ENCODE measurements around the gene SH3GLB2.

The SH3GLB2 gene

DNA sequence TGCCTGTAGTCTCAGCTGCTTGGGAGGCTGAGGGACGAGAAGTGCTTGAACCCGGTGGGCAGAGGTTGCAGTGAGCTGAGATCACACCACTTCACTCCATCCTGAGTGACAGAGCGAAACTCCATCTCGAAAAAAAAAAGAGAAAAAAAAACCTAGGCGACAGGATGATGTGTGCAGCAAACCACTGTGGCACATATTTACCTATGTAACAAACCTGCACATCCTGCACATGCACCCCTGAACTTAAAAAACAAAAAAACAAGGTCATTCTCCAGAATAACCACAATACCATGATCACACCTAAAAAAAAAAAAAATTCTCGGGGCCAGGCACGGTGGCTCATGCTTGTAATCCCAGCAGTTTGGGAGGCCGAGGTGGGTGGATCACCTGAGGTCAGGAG is 45.3 kb upstream of the SH3GLB2 start:
- TF ChIP-seq SIN3A (IDR thresholded peaks at IDR 0.05; ENCODE audit: borderline replicate concordance, insufficient read depth, low read length) (no peak), POLR2AphosphoS5 (IDR thresholded peaks at IDR 0.05; ENCODE audit: low read depth, low read length) (no peak), FOXP2 (optimal IDR thresholded peaks at IDR 0.05; ENCODE audit: borderline replicate concordance, extremely low read depth, extremely low read length, insufficient read depth) (no peak), TAF1 (IDR thresholded peaks at IDR 0.05; ENCODE audit: borderline replicate concordance, insufficient read depth, low read length) (no peak)
- TF ChIP-seq, protein P1, sequence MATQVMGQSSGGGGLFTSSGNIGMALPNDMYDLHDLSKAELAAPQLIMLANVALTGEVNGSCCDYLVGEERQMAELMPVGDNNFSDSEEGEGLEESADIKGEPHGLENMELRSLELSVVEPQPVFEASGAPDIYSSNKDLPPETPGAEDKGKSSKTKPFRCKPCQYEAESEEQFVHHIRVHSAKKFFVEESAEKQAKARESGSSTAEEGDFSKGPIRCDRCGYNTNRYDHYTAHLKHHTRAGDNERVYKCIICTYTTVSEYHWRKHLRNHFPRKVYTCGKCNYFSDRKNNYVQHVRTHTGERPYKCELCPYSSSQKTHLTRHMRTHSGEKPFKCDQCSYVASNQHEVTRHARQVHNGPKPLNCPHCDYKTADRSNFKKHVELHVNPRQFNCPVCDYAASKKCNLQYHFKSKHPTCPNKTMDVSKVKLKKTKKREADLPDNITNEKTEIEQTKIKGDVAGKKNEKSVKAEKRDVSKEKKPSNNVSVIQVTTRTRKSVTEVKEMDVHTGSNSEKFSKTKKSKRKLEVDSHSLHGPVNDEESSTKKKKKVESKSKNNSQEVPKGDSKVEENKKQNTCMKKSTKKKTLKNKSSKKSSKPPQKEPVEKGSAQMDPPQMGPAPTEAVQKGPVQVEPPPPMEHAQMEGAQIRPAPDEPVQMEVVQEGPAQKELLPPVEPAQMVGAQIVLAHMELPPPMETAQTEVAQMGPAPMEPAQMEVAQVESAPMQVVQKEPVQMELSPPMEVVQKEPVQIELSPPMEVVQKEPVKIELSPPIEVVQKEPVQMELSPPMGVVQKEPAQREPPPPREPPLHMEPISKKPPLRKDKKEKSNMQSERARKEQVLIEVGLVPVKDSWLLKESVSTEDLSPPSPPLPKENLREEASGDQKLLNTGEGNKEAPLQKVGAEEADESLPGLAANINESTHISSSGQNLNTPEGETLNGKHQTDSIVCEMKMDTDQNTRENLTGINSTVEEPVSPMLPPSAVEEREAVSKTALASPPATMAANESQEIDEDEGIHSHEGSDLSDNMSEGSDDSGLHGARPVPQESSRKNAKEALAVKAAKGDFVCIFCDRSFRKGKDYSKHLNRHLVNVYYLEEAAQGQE (IDR thresholded peaks at IDR 0.05; ENCODE audit: insufficient read depth in 1 of 2, low read depth in 2 of 2, low read length in 2 of 2): no peak

DNA sequence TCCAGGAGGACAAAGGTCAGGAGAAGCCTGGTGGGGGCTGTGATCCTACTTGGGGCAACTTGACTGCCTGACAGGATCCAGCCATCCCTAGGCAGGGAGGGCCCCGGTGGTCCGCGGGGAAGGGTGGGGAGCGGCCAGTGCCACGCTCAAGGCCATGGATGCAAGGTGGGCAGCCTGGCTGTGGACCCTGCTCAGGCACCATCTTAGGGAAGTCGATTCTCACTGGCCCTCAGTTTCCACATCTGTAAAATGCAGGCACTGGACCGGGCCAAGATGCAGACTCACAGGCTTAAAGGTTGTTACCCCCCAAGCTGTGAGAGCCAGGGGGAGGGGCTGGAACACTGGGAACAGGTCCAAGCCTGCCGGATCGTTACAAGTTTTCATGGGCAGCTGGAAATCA is 44.0 kb upstream of the SH3GLB2 start:
- TF ChIP-seq POLR2AphosphoS5 (IDR thresholded peaks at IDR 0.05; ENCODE audit: low read depth, low read length) (no peak), SIN3A (IDR thresholded peaks at IDR 0.05; ENCODE audit: borderline replicate concordance, insufficient read depth, low read length) (no peak), TAF1 (IDR thresholded peaks at IDR 0.05; ENCODE audit: borderline replicate concordance, insufficient read depth, low read length) (no peak), FOXP2 (optimal IDR thresholded peaks at IDR 0.05; ENCODE audit: borderline replicate concordance, extremely low read depth, extremely low read length, insufficient read depth) (no peak)
- TF ChIP-seq, protein P1 (IDR thresholded peaks at IDR 0.05; ENCODE audit: insufficient read depth in 1 of 2, low read depth in 2 of 2, low read length in 2 of 2): no peak

DNA sequence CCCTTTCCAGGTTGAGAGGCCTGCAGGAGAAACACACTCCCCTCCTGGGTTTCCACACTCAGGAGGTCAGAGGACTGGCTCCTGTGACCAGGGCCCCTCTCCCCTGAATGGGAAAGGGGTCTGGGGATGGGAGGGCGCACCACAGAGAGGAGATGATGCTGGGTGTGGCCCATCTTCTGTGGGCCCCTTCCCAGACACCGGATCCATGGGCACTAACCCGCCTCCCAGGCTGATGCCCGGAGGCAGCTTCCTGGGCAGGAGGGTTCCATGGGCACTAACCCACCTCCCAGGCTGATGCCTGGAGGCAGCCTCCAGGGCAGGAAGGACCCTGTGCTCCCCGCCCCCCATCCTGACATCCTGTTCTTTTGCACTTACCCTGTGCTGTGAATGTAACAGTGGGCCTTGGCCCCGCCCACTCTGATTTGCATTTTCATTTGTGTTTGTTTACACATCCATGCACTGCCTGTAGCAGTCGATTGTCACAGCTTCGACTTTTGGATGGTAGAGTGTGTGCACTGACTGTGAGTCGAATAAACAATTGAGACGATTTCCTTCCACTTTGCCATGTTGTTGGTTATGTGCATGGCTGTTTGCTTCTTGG is 43.5 kb upstream of the SH3GLB2 start:
- TF ChIP-seq, protein P1 (IDR thresholded peaks at IDR 0.05; ENCODE audit: insufficient read depth in 1 of 2, low read depth in 2 of 2, low read length in 2 of 2): no peak
- TF ChIP-seq SIN3A (IDR thresholded peaks at IDR 0.05; ENCODE audit: borderline replicate concordance, insufficient read depth, low read length) (no peak), POLR2AphosphoS5 (IDR thresholded peaks at IDR 0.05; ENCODE audit: low read depth, low read length) (no peak)

DNA sequence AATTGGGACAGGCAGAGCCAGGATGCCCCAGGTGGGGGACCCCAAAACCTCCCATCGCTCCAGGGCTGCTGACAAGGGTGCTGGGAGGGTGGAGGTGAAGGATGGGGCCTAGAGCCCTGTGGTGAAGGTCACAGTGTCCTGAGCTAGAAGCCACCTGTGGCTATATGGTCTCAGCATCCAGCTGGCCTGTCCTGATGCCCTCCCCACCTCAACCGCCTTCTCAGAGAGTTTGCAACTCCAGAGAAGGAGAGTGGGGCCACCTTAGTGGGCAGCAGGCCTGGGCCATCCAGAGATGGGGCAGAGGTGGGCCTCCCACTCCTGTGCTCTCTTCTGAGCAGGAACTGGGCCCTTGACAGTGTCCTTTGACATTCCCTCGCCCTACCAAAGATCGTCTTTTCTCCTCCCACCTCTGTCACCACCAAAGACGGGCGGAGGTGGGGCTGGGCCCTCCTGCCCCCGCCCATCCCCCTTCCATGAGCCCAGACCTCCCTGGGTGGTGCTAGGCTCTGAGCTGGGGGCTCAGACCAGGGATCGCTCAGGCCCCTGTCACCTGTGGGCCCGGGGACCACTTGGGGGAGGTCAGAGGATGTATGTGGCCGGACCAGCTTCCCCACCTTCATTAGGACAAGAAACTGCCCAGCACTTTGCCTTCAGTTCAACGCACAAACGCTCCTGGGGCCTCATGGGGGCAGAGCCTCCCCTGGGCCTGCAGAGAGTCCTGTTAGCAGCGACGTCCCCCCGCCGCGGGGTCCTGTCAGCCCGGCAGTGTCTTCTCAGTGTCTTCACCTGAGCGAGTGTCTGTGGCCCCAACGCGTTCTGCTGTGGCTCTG is 42.8 kb upstream of the SH3GLB2 start:
- TF ChIP-seq SIN3A (IDR thresholded peaks at IDR 0.05; ENCODE audit: borderline replicate concordance, insufficient read depth, low read length): no peak
- TF ChIP-seq TAF1 (IDR thresholded peaks at IDR 0.05; ENCODE audit: borderline replicate concordance, insufficient read depth, low read length): no peak
- TF ChIP-seq, protein P1 (IDR thresholded peaks at IDR 0.05; ENCODE audit: insufficient read depth in 1 of 2, low read depth in 2 of 2, low read length in 2 of 2): no peak
- TF ChIP-seq FOXP2 (optimal IDR thresholded peaks at IDR 0.05; ENCODE audit: borderline replicate concordance, extremely low read depth, extremely low read length, insufficient read depth): no peak
- no peak for TF ChIP-seq POLR2AphosphoS5 (IDR thresholded peaks at IDR 0.05; ENCODE audit: low read depth, low read length)

All from PFSK-1 (cell line).